B cell (primary cell): ENCODE data around the gene CRYGN. TPM values are rescaled to one million over a fixed set of nuclear protein-coding genes. Genes with fewer than 3 reads are reported as not detected.

Experiments
- ATAC-seq: fragments of 200-7000 bp; cut with Tn5 transposase; one replicate; pipeline ENCODE4 v1.10.0; 2021; ENCODE audit warnings: low read depth, mild to moderate bottlenecking, moderate number of reproducible peaks, moderate library complexity
- CTCF ChIA-PET: fragments of 350-600 bp; sonication (Branson Sonifier 250); formaldehyde crosslinking; loops from one replicate; lab custom pipeline; 2021; ENCODE audit warnings: antibody characterized with exemption, inconsistent platforms; lab: Charles Lee
- POLR2A ChIA-PET: fragments of 350-600 bp; sonication (Branson Sonifier 250); formaldehyde crosslinking; loops from one replicate; lab custom pipeline; 2021; ENCODE audit warnings: antibody characterized with exemption; lab: Charles Lee
- DNase-seq: peaks from one replicate; pipeline ENCODE4 v3.0.0; 2013
- H2AFZ ChIP-seq: 2 replicates; pipeline ENCODE4 v1.6.1; 2012; ENCODE audit warnings: mild to moderate bottlenecking, low read depth, low read length; ENCODE audit not compliant: insufficient read depth, poor library complexity, severe bottlenecking
- H3K27ac ChIP-seq, 2 donors: 1 replicate in 1 of 2; 2 replicates in 1 of 2; pipeline ENCODE4 v1.5.1; 2012 to 2013; ENCODE audit warnings: low read length in 2 of 2, mild to moderate bottlenecking in 2 of 2, moderate library complexity in 1 of 2
- H3K27me3 ChIP-seq, 4 experiments: fragments of 200-600 bp in 1 of 4; sonication (generic) in 1 of 4; replicated peaks in 1 of 4; 1 replicate in 2 of 4; 2 replicates in 2 of 4; pipeline versions ENCODE4 v1.6.1 to v1.7.0; 2013 to 2016; ENCODE audit warnings: low read length in 3 of 4, mild to moderate bottlenecking in 2 of 4, mixed read lengths in 1 of 4, moderate library complexity in 1 of 4; ENCODE audit not compliant: insufficient read depth in 4 of 4, control insufficient read depth in 3 of 4; ENCODE audit errors: control extremely low read depth in 1 of 4
- H3K36me3 ChIP-seq, 2 experiments: replicated peaks in 1 of 2; 1 replicate in 1 of 2; 2 replicates in 1 of 2; pipeline versions ENCODE4 v1.6.1 to v1.7.1; 2013; ENCODE audit warnings: low read length in 1 of 2; ENCODE audit not compliant: insufficient read depth in 2 of 2, control insufficient read depth in 1 of 2; ENCODE audit errors: control extremely low read depth in 1 of 2, extremely low read depth in 1 of 2
- H3K4me1 ChIP-seq, 2 donors: fragments of 200-600 bp in 1 of 2; sonication (generic) in 1 of 2; 1 replicate in 1 of 2; 2 replicates in 1 of 2; pipeline versions ENCODE4 v1.5.1 to v1.6.1; 2013 to 2017; ENCODE audit warnings: low read length in 2 of 2; ENCODE audit not compliant: control insufficient read depth in 2 of 2, insufficient read depth in 2 of 2
- H3K4me2 ChIP-seq: replicated peaks from 2 replicates; pipeline ENCODE3; 2012; ENCODE audit warnings: mild to moderate bottlenecking, low read depth, low read length; ENCODE audit not compliant: poor library complexity, severe bottlenecking
- H3K4me3 ChIP-seq, 5 experiments: fragments of 200-600 bp in 1 of 5; sonication (generic) in 1 of 5; 1 replicate in 3 of 5; 2 replicates in 2 of 5; pipeline versions ENCODE4 v1.5.1 to v1.7.0; 2011 to 2016; ENCODE audit warnings: low read length in 4 of 5, mild to moderate bottlenecking in 4 of 5, low read depth in 2 of 5, control low read depth in 1 of 5, moderate library complexity in 1 of 5; ENCODE audit not compliant: insufficient read depth in 1 of 5; ENCODE audit errors: control extremely low read depth in 1 of 5, extremely low read depth in 1 of 5
- H3K79me2 ChIP-seq: fragments of 200-600 bp; sonication (generic); one replicate; pipeline ENCODE4 v1.6.0; 2016; ENCODE audit warnings: low read length; ENCODE audit not compliant: control insufficient read depth, insufficient read depth
- H3K9ac ChIP-seq: fragments of 200-600 bp; sonication (generic); 2 replicates; pipeline ENCODE4 v1.6.1; 2017; ENCODE audit warnings: mild to moderate bottlenecking, low read length, moderate library complexity
- H3K9me3 ChIP-seq, 3 donors: one replicate each; pipeline versions ENCODE4 v1.6.1 to v1.7.1; 2013; ENCODE audit warnings: low read length in 2 of 3; ENCODE audit not compliant: control insufficient read depth in 2 of 3, insufficient read depth in 1 of 3; ENCODE audit errors: control extremely low read depth in 1 of 3
- H4K20me1 ChIP-seq: 2 replicates; pipeline ENCODE4 v1.6.0; 2012; ENCODE audit warnings: mild to moderate bottlenecking, low read length; ENCODE audit not compliant: insufficient read depth, control insufficient read depth, poor library complexity, severe bottlenecking
- H3K27ac Mint-ChIP-seq: one replicate; pipeline ENCODE4 v1.8.0; 2021; ENCODE audit warnings: mixed read lengths
- H3K27me3 Mint-ChIP-seq: one replicate; pipeline ENCODE4 v1.8.0; 2021; ENCODE audit warnings: mixed read lengths
- H3K4me1 Mint-ChIP-seq: one replicate; pipeline ENCODE4 v1.8.0; 2021; ENCODE audit warnings: mixed read lengths
- H3K4me3 Mint-ChIP-seq: one replicate; pipeline ENCODE4 v1.8.0; 2021; ENCODE audit warnings: mixed read lengths
- H3K9me3 Mint-ChIP-seq: one replicate; pipeline ENCODE4 v1.8.0; 2022; ENCODE audit warnings: mixed read lengths; ENCODE audit not compliant: insufficient read depth
- EZH2 ChIP-seq: IDR thresholded peaks from 2 replicates; pipeline ENCODE4 v1.6.1; 2012; ENCODE audit warnings: borderline replicate concordance, low read depth, mild to moderate bottlenecking, moderate library complexity, low read length; ENCODE audit not compliant: insufficient read depth, poor library complexity, severe bottlenecking
- WGBS: methylation state at CpG from one replicate; pipeline ENCODE4 v1.1.5; 2013; ENCODE audit warnings: missing lambda C conversion rate; ENCODE audit not compliant: insufficient coverage; 5-methylcytosine and 5-hydroxymethylcytosine counted together
- intact Hi-C: fragments of 100-400 bp; cut with micrococcal nuclease; formaldehyde crosslinking; loops from one replicate; pipeline ENCODE4 v1.10.0; 2022
- polyA plus RNA-seq: library from polyadenylated mRNA; depleted of rRNA; stranded (reverse); fragments of >200 nt; gene quantifications from 2 replicates; pipeline ENCODE4 v1.2.3, GENCODE V29; 2012
- total RNA-seq, 2 donors: library from RNA; stranded (reverse); fragments of 120-200 nt in 1 of 2; gene quantifications; 1 replicate in 1 of 2; 2 replicates in 1 of 2; pipeline versions ENCODE4 v1.2.3 to v1.2.4, GENCODE V29; 2013 to 2022
- TF ChIP-seq, protein P1 (sequence below): fragments of 200-600 bp; IDR thresholded peaks from one replicate; pipeline ENCODE4 v1.8.0; 2022; ENCODE audit warnings: antibody characterized with exemption, mild to moderate bottlenecking

Gene CRYGN
- total and polyA plus RNA-seq, 2 donors (not counting 1 experiment from before 2014, with no cell fraction given) = not detected

DNA sequence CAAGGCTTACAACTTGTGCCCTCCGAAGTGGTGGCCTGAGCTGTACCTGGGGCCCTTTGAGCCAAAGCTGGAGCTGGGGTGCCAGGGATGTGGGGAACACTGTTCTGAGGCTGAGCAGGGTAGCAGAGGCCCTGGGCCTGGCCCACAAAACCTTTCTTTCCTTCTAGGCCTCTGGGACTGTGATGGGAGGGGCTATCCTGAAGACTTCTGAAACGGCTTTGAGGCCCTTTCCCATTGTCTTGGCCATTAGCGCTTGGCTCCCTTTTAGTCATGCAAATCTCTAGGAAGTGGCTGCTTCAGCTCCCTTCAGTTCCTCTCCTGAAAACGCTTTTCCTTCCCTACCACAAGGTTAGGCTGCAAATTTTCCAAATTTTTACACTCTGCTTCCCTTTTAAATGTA lies 16.8 kb upstream of the CRYGN start:
- H3K4me1 Mint-ChIP-seq = no peaks in the 10 kb centered on the region
- H3K27me3 Mint-ChIP-seq = peaks cover 8% of the 10 kb centered on the region
- ChIA-PET CTCF (interaction anchor here (0.8 to 1.7 kb wide), 2 partner anchors 7 to 9 kb away, joined by 3 to 7 read pairs; no protein-coding TSS in a partner anchor), POLR2A (no interaction called here)
- no peak overlapping the region for H3K4me2 ChIP-seq
- no peaks in the 10 kb centered on the region for H3K9me3 Mint-ChIP-seq
- intact Hi-C loops = no loop called here
- ATAC-seq (no peak), DNase-seq (no peak)
- no peak overlapping the region for H3K9ac ChIP-seq
- no peak for TF ChIP-seq EZH2
- TF ChIP-seq, protein P1, sequence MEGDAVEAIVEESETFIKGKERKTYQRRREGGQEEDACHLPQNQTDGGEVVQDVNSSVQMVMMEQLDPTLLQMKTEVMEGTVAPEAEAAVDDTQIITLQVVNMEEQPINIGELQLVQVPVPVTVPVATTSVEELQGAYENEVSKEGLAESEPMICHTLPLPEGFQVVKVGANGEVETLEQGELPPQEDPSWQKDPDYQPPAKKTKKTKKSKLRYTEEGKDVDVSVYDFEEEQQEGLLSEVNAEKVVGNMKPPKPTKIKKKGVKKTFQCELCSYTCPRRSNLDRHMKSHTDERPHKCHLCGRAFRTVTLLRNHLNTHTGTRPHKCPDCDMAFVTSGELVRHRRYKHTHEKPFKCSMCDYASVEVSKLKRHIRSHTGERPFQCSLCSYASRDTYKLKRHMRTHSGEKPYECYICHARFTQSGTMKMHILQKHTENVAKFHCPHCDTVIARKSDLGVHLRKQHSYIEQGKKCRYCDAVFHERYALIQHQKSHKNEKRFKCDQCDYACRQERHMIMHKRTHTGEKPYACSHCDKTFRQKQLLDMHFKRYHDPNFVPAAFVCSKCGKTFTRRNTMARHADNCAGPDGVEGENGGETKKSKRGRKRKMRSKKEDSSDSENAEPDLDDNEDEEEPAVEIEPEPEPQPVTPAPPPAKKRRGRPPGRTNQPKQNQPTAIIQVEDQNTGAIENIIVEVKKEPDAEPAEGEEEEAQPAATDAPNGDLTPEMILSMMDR = no peak
- H3K27me3 ChIP-seq = peaks cover 0 to 8% (median 0%) of the 10 kb centered on the region in 4 experiments
- no peak overlapping the region for H3K4me3 ChIP-seq
- H3K27ac Mint-ChIP-seq = no peak overlapping the region
- H3K79me2 ChIP-seq = no peaks in the 10 kb centered on the region
- no peaks in the 10 kb centered on the region for H3K4me1 ChIP-seq
- no peak overlapping the region for H3K4me3 Mint-ChIP-seq
- H3K36me3 ChIP-seq = no peaks in the 10 kb centered on the region
- WGBS = 91% methylated on average over 3 of the region's 4 CpGs
- H2AFZ ChIP-seq = no peak overlapping the region
- H3K9me3 ChIP-seq = peaks cover 0 to 23% (median 2%) of the 10 kb centered on the region in 3 donors
- H4K20me1 ChIP-seq = no peaks in the 10 kb centered on the region
- H3K27ac ChIP-seq = no peak overlapping the region

DNA sequence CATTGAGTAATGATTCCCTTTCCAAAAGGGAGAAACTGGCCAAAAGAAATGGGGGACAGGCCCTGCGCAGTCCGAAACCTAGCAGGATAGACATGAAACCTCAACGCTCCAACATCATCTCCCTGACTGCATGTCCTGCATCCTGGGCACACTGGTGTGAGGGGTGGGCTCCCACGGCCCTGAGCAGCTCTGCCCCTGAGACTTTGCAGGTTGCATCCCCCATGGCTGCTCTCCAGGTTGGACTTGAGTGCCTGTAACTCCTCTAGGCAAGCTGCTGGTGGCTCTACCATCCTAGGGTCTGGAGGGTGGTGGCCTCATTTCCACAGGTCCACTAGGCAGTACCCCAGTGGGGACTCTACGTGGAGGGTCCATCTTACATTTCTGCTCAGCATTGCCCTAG lies 16.3 kb upstream of the CRYGN start:
- TF ChIP-seq EZH2 = no peak
- TF ChIP-seq, protein P1 = no peak
- H3K4me3 Mint-ChIP-seq = no peak overlapping the region
- no peak overlapping the region for H3K4me3 ChIP-seq

More for the DNA sequence above, 16.3 kb upstream of the CRYGN start:
- WGBS = 95% methylated on average over 4 of the region's 5 CpGs
- no peaks in the 10 kb centered on the region for H3K9me3 Mint-ChIP-seq
- no peak overlapping the region for H2AFZ ChIP-seq
- no peaks in the 10 kb centered on the region for H3K4me1 Mint-ChIP-seq
- H3K4me1 ChIP-seq = no peaks in the 10 kb centered on the region
- ChIA-PET CTCF (interaction anchor here (1.7 kb wide), 1 partner anchor 8 kb away, joined by 7 read pairs; no protein-coding TSS in a partner anchor), POLR2A (no interaction called here)
- no peak for DNase-seq
- H3K36me3 ChIP-seq = no peaks in the 10 kb centered on the region
- H3K27ac ChIP-seq = no peak overlapping the region
- H3K27me3 ChIP-seq = peaks cover 0 to 8% (median 0%) of the 10 kb centered on the region in 4 experiments
- intact Hi-C loops = no loop called here
- no peak overlapping the region for H3K27ac Mint-ChIP-seq
- no peak overlapping the region for H3K4me2 ChIP-seq
- H4K20me1 ChIP-seq = no peaks in the 10 kb centered on the region
- peaks cover 0 to 18% (median 0%) of the 10 kb centered on the region in 3 donors for H3K9me3 ChIP-seq
- ATAC-seq = no peak
- no peak overlapping the region for H3K9ac ChIP-seq
- H3K79me2 ChIP-seq = no peaks in the 10 kb centered on the region
- peaks cover 9% of the 10 kb centered on the region for H3K27me3 Mint-ChIP-seq
